Breast epithelium (tissue), 4 donors: ENCODE data around the gene PURA. TPM values are rescaled to one million over a fixed set of nuclear protein-coding genes. Genes with fewer than 3 reads are reported as not detected.
A peak's percentile ranks its signal among the peaks of the same experiment; 100 is the strongest.

Experiments used
- DNase-seq, 2 donors: peaks; one replicate each; pipeline ENCODE4 v3.0.0-alpha.2; 2019; ENCODE audit warnings: low spot score in 2 of 2
- H3K27ac ChIP-seq, 2 donors: fragments of 200-600 bp; sonication (generic) in 1 of 2; one replicate each; pipeline ENCODE4 v1.5.1; 2016 to 2019; ENCODE audit warnings: mild to moderate bottlenecking in 1 of 2
- H3K27me3 ChIP-seq, 2 donors: fragments of 200-600 bp; sonication (generic) in 1 of 2; one replicate each; pipeline versions ENCODE4 v1.5.1 to v1.6.0; 2017 to 2019; ENCODE audit warnings: control low read depth in 1 of 2, mild to moderate bottlenecking in 1 of 2
- H3K36me3 ChIP-seq: fragments of 200-600 bp; one replicate; pipeline ENCODE4 v1.5.1; 2019
- H3K4me1 ChIP-seq, 2 donors: fragments of 200-600 bp; sonication (generic); one replicate each; pipeline ENCODE4 v1.5.1; 2016 to 2019; ENCODE audit warnings: control low read depth in 1 of 2
- H3K4me3 ChIP-seq, 3 donors: fragments of 200-600 bp; sonication (generic); 1 replicate in 2 of 3; 2 replicates in 1 of 3; pipeline ENCODE4 v1.5.1; 2016 to 2019; ENCODE audit warnings: mild to moderate bottlenecking in 3 of 3, moderate library complexity in 2 of 3
- H3K9me3 ChIP-seq, 2 donors: fragments of 200-600 bp; sonication (generic) in 1 of 2; one replicate each; pipeline ENCODE4 v1.5.1; 2016 to 2019; ENCODE audit warnings: control low read depth in 1 of 2
- POLR2A ChIP-seq: fragments of 450-650 bp; IDR thresholded peaks from one replicate; pipeline ENCODE4 v1.6.1; 2016; ENCODE audit warnings: antibody characterized with exemption, mild to moderate bottlenecking, moderate library complexity
- POLR2AphosphoS5 ChIP-seq, 3 donors: sonication (generic); formaldehyde crosslinking; IDR thresholded peaks; one replicate each; pipeline ENCODE4 v1.6.1; 2017; ENCODE audit warnings: antibody characterized with exemption in 3 of 3
- intact Hi-C: fragments of 100-400 bp; cut with DNase I; formaldehyde crosslinking; loops from one replicate; pipeline ENCODE4 v1.15.1; 2023; ENCODE audit warnings: low total_unique reads
- total RNA-seq, 3 donors: library from RNA; depleted of rRNA; stranded (reverse); fragments of >200 nt; gene quantifications; one replicate each; pipeline ENCODE4 v1.1.0, GENCODE V29; 2016
- TF ChIP-seq, protein P1 (sequence below), 3 donors: fragments of 450-650 bp; IDR thresholded peaks; one replicate each; pipeline ENCODE4 v1.5.1; 2016 to 2017; ENCODE audit warnings: antibody characterized with exemption in 3 of 3, mild to moderate bottlenecking in 3 of 3, moderate library complexity in 3 of 3

PURA gene
- total RNA-seq, 3 donors from 2014 or later: 27.9 to 33.8 (median 30.1) TPM

DNA sequence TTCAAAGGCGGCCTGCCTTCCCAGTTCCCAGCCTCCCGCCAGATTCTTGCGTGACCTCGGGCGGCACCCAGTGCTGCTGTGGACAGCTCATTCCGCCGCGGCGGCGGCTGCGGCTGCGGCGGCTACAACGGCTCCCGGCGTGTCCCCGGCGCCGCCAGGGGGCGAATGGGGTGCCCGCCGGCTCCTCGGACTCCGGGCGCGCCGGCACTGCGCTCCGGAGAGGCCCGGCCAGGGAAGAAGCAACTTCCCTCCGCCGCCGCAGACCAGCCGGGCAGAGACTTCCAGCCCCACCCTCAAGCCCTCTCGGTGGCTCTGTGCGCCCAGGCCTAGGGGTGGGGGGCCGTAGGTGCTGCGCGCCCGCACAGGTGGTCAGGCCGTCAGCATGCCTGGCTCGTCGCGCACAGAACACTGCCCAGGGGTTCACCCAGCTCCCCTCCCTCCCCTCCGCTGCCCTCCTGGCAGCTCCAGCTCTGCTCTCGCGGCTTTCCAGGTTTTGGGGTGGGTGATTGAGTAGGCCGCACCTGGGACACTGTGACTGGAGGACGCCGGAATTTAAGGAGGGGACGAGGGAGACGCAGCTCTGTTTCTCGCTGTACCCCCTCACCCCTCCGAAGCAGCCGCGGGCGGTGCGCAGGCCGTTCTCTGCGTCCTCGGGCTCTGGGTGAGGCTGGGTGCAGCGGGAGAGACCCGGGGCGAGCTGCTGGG is 32.1 kb downstream of the PURA start:
- DNase-seq: peak in 1 of 2 donors; percentile 60
- H3K4me3 ChIP-seq: peak overlapping the region; percentile 33 to 62 (median 33)
- H3K9me3 ChIP-seq: no peaks in the 10 kb centered on the region
- intact Hi-C loops: no loop called here
- H3K36me3 ChIP-seq: no peaks in the 10 kb centered on the region
- TF ChIP-seq POLR2A (no peak), POLR2AphosphoS5 (IDR thresholded peaks at IDR 0.05) (no peak)
- TF ChIP-seq, protein P1, sequence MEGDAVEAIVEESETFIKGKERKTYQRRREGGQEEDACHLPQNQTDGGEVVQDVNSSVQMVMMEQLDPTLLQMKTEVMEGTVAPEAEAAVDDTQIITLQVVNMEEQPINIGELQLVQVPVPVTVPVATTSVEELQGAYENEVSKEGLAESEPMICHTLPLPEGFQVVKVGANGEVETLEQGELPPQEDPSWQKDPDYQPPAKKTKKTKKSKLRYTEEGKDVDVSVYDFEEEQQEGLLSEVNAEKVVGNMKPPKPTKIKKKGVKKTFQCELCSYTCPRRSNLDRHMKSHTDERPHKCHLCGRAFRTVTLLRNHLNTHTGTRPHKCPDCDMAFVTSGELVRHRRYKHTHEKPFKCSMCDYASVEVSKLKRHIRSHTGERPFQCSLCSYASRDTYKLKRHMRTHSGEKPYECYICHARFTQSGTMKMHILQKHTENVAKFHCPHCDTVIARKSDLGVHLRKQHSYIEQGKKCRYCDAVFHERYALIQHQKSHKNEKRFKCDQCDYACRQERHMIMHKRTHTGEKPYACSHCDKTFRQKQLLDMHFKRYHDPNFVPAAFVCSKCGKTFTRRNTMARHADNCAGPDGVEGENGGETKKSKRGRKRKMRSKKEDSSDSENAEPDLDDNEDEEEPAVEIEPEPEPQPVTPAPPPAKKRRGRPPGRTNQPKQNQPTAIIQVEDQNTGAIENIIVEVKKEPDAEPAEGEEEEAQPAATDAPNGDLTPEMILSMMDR (IDR thresholded peaks at IDR 0.05): peak in 1 of 3 donors; percentile 74
- H3K4me1 ChIP-seq: no peaks in the 10 kb centered on the region
- no peak overlapping the region for H3K27ac ChIP-seq
- no peaks in the 10 kb centered on the region for H3K27me3 ChIP-seq

DNA sequence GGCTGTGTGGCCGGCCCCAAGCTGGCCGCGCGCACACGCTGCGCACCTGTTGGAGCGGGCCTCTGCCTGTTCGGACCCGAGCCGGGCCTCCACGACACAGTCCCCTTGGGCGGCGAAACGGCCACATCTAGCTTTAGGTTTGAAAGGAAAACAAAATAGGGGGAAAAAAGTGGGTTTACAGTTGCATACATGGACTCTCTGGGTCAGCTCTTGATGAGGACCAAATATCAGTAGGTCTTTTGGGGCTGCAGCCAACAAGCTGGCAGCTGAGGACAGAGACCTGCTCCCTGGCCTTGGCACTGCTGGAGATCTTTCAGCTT is 32.6 kb downstream of the PURA start:
- DNase-seq: no peak
- Histone ChIP-seq H3K36me3 (no peaks in the 10 kb centered on the region), H3K4me3 (peak overlapping the region in 1 of 3 donors; percentile 62), H3K27ac (no peak overlapping the region), H3K9me3 (no peaks in the 10 kb centered on the region), H3K4me1 (peaks cover 0 to under 1% of the 10 kb centered on the region in 2 donors), H3K27me3 (no peaks in the 10 kb centered on the region)
- TF ChIP-seq POLR2A (no peak), POLR2AphosphoS5 (IDR thresholded peaks at IDR 0.05) (no peak)
- TF ChIP-seq, protein P1 (IDR thresholded peaks at IDR 0.05): no peak
- intact Hi-C loops: no loop called here

DNA sequence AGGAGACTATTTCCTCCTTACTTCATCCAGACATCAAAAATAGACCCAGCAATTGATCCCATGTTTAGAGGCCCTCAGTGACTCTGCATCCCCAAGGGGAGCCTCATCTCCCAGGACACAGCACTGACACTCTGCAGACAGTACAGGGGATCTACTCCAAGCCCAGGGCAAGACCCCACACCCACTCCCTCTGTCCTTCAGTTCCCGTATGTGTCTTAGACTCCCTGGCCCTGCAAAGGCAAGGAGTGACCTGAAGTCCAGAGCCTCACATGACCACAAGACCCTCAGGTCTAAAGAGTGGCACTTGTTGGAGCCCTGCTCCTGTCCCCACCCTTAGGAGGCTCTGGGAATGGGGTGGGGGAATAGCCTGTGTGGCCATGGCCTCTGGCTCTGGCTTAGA is 33.6 kb downstream of the PURA start:
- intact Hi-C loops: no loop called here

DNA sequence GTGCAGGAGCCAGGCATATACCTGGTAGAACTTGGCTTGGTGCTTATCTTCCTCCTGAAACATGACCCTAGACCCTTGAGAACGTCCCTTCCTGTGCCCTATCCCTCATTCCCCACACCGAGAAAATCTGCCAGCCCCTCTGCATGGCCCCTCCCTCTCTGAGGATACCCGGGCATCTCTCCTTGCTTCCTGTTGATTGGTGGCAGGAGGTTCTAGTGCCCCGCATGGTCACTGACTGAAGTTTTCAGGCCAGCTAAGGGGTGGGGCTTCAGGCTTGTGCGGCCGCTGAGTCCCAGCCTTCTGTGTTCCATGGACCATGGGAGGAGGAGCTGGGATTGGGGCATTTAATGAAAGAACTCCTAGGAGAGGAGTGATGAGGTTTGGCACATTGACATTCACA is 34.6 kb downstream of the PURA start:
- no peak for DNase-seq

More for the DNA sequence above, 33.6 kb downstream of the PURA start:
- Histone ChIP-seq H3K4me3 (no peak overlapping the region), H3K9me3 (no peaks in the 10 kb centered on the region), H3K27me3 (no peaks in the 10 kb centered on the region), H3K27ac (no peak overlapping the region), H3K36me3 (no peaks in the 10 kb centered on the region), H3K4me1 (peaks cover 0 to 10% of the 10 kb centered on the region in 2 donors)
- TF ChIP-seq, protein P1 (IDR thresholded peaks at IDR 0.05): no peak
- TF ChIP-seq POLR2AphosphoS5 (IDR thresholded peaks at IDR 0.05) (no peak), POLR2A (no peak)
- no peak for DNase-seq

DNA sequence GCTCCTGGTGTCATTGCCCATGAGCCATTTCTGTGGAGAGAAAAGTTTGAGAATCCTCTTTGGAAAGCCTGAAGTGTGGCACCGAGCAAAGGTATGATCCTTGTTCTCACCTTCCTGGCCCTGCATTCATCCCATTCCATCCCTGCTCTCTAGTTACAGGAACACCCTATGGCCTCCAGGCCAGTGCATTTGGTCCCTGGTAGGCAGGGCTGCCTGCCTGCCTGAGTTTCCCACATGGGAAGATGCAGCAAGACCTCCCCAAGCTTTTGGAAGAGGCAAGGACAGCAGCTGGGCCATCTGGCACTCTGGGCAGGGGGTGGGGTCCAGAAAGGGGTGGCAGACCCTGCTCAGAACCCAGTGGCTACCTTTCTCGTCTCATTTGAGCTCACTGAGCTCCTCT is 36.3 kb downstream of the PURA start:
- no peak for TF ChIP-seq POLR2A
- no peak for TF ChIP-seq POLR2AphosphoS5 (IDR thresholded peaks at IDR 0.05)
- TF ChIP-seq, protein P1 (IDR thresholded peaks at IDR 0.05): no peak
- Histone ChIP-seq H3K36me3 (no peaks in the 10 kb centered on the region), H3K27me3 (no peaks in the 10 kb centered on the region), H3K4me1 (peaks cover 0 to 14% of the 10 kb centered on the region in 2 donors), H3K27ac (no peak overlapping the region), H3K9me3 (no peaks in the 10 kb centered on the region), H3K4me3 (no peak overlapping the region)
- intact Hi-C loops: loop anchor here (5.0 to 10.0 kb wide), 2 partner anchors 73 to 365 kb away; no protein-coding TSS in a partner anchor
- DNase-seq: no peak

More for the DNA sequence above, 34.6 kb downstream of the PURA start:
- no peak overlapping the region for H3K27ac ChIP-seq
- H3K4me1 ChIP-seq: peaks cover 0 to 14% of the 10 kb centered on the region in 2 donors
- intact Hi-C loops: no loop called here
- no peaks in the 10 kb centered on the region for H3K36me3 ChIP-seq
- no peak for TF ChIP-seq POLR2AphosphoS5 (IDR thresholded peaks at IDR 0.05)
- TF ChIP-seq POLR2A: no peak
- TF ChIP-seq, protein P1 (IDR thresholded peaks at IDR 0.05): no peak
- no peaks in the 10 kb centered on the region for H3K9me3 ChIP-seq
- no peaks in the 10 kb centered on the region for H3K27me3 ChIP-seq
- no peak overlapping the region for H3K4me3 ChIP-seq
